Measurements from ENCODE around the gene ARL6IP6. TPM values are rescaled to one million over a fixed set of nuclear protein-coding genes. Genes with fewer than 3 reads are reported as not detected.

The ARL6IP6 gene
- total RNA-seq: 1 to 10 TPM; 4.8 to 8.1 (median 6.8) TPM
- 1 to 10 TPM; 4.1 to 7.3 TPM for polyA plus RNA-seq
- long read RNA-seq, donor 1, transcript ARL6IP6-201 (4 exons, 2,805 nt): major isoform, 12 of 13 reads
- long read RNA-seq, donor 1, partial matches to known transcripts: 0 of 13 reads
- long read RNA-seq, donor 1, other reads (novel, unspliced or antisense): 1 of 13 reads
- long read RNA-seq, donor 2, transcript ARL6IP6-201 (4 exons, 2,805 nt): major isoform, 10 of 14 reads
- long read RNA-seq, donor 2, partial matches to known transcripts: 0 of 14 reads
- long read RNA-seq, donor 2, other reads (novel, unspliced or antisense): 3 of 14 reads
- long read RNA-seq, donor 3, transcript ARL6IP6-201 (4 exons, 2,805 nt): major isoform, 32 of 35 reads
- long read RNA-seq, donor 3, partial matches to known transcripts: 0 of 35 reads
- long read RNA-seq, donor 3, other reads (novel, unspliced or antisense): 1 of 35 reads

DNA sequence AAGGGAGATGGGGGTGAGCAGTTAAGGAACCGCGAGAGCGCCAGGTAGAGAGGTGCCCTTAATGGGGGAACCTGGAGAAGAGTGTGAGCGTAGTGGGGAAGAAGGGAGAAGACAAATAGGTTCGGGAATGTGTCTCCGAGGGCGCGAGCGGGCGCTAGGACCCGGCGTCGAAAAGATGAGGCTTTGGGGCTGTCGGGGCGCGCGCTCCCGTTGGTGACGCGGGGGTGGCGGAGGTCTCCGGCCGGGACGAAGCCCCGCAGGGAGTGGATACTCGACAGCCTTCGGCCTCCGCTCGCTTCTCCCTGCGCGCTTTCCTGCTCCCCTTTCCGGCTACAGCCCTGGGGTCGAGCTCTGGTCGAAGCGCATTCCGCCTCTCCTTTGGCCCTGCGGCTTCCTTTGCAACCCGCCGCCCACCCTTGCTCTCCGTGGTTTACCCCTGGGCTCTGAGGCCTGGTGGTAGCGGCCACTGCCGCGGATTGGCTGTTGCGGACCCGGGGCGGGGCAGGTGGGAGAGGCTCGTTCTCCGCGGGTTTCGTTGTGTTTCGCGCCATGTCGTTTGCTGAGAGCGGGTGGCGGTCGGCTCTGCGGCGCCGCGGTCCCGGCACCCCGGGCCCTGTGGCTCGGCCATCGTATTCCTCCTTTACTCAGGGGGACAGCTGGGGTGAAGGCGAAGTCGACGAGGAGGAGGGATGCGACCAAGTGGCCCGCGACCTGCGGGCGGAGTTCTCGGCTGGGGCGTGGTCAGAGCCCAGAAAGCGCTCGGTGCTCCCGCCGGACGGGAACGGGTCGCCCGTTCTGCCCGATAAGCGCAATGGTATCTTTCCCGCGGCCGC is at the start of gene ARL6IP6:
Gene ARL6IP6, plus strand, starts transcription at position 545 of the 833 bp plus-strand sequence. Its CDS starts 5 bp downstream, at position 550.
- H3K27me3 ChIP-seq: no peaks in the 10 kb centered on the region
- DNase-seq (peak; percentile 92 to 94), ATAC-seq (peak; percentile 88 to 94 (median 90))
- WGBS, 2 donors: 0 to 1% methylated on average over 87 of the region's 87 CpGs
- intact Hi-C loops (cut with DNase I): loop anchor here in 2 of 10 donors (5.0 kb wide), 1 partner anchor 541 kb away; the partner anchor contains the start of gene STAM2 (in 2 of the 2)
- H3K27ac ChIP-seq: peak within 1 kb of the TSS; percentile 86 to 99 (median 98)
- peak within 1 kb of the TSS; percentile 60 to 97 (median 88) for H3K4me3 ChIP-seq
- TF ChIP-seq, protein P1, sequence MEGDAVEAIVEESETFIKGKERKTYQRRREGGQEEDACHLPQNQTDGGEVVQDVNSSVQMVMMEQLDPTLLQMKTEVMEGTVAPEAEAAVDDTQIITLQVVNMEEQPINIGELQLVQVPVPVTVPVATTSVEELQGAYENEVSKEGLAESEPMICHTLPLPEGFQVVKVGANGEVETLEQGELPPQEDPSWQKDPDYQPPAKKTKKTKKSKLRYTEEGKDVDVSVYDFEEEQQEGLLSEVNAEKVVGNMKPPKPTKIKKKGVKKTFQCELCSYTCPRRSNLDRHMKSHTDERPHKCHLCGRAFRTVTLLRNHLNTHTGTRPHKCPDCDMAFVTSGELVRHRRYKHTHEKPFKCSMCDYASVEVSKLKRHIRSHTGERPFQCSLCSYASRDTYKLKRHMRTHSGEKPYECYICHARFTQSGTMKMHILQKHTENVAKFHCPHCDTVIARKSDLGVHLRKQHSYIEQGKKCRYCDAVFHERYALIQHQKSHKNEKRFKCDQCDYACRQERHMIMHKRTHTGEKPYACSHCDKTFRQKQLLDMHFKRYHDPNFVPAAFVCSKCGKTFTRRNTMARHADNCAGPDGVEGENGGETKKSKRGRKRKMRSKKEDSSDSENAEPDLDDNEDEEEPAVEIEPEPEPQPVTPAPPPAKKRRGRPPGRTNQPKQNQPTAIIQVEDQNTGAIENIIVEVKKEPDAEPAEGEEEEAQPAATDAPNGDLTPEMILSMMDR (IDR thresholded peaks at IDR 0.05): peak in 1 of 9 donors; percentile 2
- no peaks in the 10 kb centered on the region for H3K9me3 ChIP-seq
- H3K36me3 ChIP-seq: peaks cover 0 to 45% (median 5%) of the 10 kb centered on the region in 9 donors
- H3K4me1 ChIP-seq: peaks cover 0 to 57% (median 37%) of the 10 kb centered on the region in 9 donors

DNA sequence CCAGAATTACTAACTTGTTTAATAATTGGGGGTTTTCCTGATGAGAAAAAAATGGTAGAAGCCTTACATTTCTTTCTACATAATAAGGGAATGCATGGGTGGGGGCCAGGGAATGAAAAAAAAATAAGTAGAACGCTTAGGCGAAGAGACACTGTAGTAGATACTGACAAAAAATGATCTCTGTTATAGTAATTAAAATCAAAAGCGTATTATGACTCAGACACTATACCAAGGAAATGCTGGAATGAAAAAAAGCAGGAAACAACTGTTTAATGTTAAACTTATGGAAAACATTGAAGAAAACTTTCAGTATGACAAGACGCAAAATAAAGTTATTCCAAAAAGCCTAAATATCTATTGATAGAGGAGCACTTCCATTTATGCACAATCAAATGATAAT is 44.1 kb upstream of the ARL6IP6 start:
- no peak for ATAC-seq
- 77 to 85% methylated on average over 4 of the region's 4 CpGs for WGBS, 2 donors
- Histone ChIP-seq H3K36me3 (peaks cover 0 to 100% (median 58%) of the 10 kb centered on the region in 9 donors), H3K27ac (no peak overlapping the region), H3K4me3 (no peak overlapping the region), H3K27me3 (no peaks in the 10 kb centered on the region), H3K9me3 (no peaks in the 10 kb centered on the region), H3K4me1 (no peaks in the 10 kb centered on the region)
- TF ChIP-seq, protein P1 (IDR thresholded peaks at IDR 0.05): no peak
- intact Hi-C loops (cut with DNase I): loop anchor here in 1 of 10 donors (10.0 kb wide), 1 partner anchor 1220 kb away; no protein-coding TSS in a partner anchor
- DNase-seq: no peak

DNA sequence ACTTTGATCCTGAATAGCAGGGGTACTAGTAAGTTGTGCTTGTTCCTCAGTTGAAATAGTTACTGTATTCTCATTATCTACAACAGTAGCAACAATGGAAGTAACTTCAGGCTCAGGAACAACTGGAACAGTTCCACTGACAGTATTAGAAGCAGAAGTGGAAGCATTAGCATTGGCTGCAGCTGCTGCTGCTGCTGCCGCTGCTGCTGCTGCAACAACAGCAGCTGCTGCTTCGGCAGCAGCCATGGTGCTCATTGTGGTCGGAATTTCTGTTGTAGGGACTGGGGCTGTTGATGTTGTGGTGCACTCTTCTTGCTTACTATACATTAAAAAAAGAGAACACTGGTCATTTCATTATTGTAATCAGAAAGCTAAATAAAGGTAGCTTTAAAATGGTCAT is 42.0 kb upstream of the ARL6IP6 start:
- 92% methylated on average over 3 of the region's 3 CpGs for whole genome bisulfite sequencing, 2 donors
- ATAC-seq: no peak

More for the DNA sequence above, 42.0 kb upstream of the ARL6IP6 start:
- no peak overlapping the region for H3K4me3 ChIP-seq
- H3K9me3 ChIP-seq: no peaks in the 10 kb centered on the region
- H3K27me3 ChIP-seq: no peaks in the 10 kb centered on the region
- DNase-seq: no peak
- no peaks in the 10 kb centered on the region for H3K4me1 ChIP-seq
- intact Hi-C loops (cut with DNase I): loop anchor here in 1 of 10 donors (10.0 kb wide), 1 partner anchor 1222 kb away; no protein-coding TSS in a partner anchor
- peaks cover 0 to 100% (median 49%) of the 10 kb centered on the region in 9 donors for H3K36me3 ChIP-seq
- no peak overlapping the region for H3K27ac ChIP-seq
- TF ChIP-seq, protein P1 (IDR thresholded peaks at IDR 0.05): no peak

Data from heart right ventricle (tissue), 16 donors.